VCaP (cell line): ENCODE measurements around the gene CALML3.
A peak's percentile ranks its signal among the peaks of the same experiment; 100 is the strongest.

Experiments
- H3K27ac ChIP-seq: fragments of 450-650 bp; 2 replicates; pipeline ENCODE4 v1.5.1; 2017
- CTCF ChIP-seq: fragments of 450-650 bp; conservative IDR thresholded peaks from 2 replicates; pipeline ENCODE4 v1.5.1; 2017; ENCODE audit warnings: mild to moderate bottlenecking, moderate library complexity

Gene CALML3

DNA sequence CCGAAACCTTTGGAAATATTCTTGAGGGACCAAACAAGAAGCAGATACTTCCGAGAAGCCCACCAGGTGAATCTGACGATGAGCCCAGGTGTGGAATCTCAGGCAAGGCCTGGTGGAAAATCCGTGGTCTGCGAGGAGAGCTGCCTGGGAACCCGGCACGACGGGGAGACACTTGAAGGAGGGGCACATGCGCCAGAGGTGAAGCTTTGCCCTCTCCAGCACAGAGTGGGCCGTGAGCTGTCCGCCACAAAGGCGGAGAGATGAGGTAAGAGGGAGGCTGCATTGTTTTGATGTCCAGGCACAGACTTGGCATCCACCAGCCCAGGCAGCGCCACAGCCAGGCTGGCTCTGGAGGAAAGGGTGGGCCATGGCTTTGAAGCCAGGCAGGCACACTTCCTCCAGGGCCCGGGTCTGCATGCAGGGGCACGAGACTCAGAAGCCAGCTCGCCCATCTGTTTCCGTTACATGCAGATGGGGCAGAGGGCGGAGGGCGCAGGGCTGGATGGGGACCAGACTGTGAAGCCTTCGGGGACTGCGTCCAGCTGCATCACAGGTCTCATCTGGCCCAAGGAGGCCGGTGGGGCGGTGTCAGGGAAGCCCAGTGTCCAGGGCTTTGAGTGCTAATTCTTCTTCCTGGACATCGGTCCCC lies 45.4 kb downstream of the CALML3 start:
- no peak for TF ChIP-seq CTCF

DNA sequence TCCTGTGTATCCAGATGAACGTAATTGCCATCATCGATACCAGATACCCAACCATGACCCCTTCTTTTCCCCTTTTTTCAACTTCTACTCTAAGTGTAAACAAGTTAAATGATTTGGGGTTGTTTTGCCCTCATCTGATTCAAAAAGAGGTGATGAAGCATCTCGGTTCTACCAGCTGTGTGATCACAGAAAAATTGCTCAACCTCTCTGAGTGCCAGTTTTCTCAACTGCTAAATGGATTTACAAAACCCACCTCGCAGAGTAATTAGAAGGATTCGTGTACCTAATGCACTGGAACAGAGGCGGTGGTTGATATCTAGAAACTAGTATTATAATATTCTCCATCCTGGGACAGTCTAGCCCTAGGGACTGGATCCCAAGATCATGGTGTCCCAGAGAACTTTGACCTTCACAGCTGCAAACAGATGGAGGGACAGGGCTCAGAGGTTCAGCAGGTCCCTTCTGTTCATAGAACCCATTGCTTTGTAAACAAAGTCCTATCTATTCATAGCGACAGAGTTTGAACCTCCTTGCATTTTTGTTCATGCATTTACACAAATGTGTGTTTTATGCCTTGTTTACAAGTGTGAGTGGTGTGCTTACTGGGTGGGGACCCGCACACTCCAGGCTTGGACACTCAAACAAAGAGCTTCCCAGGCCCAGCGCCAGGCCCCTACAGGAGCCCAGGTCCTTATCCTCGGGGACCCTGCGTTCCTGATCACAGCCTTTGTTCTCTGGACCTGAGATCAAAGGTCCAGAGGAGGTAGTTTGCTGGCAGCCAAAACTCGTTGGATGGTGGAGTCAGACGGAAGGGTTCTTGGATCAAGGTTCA lies 46.4 kb downstream of the CALML3 start:
- no peak for TF ChIP-seq CTCF
- H3K27ac ChIP-seq, result peak overlapping the region; percentile 98; the same call in 1 of the 2 replicates

More for the DNA sequence above, 45.4 kb downstream of the CALML3 start:
- peak overlapping the region; percentile 98 for H3K27ac ChIP-seq

GRCh38 chr10:5571826-5572225 lies 47.1 kb downstream of the CALML3 start:
- TF ChIP-seq CTCF, result no peak
- H3K27ac ChIP-seq, result peak overlapping the region; percentile 16; the same call in 1 of the 2 replicates

- peak overlapping the region; percentile 75 for H3K27ac ChIP-seq
- TF ChIP-seq CTCF, result no peak
Observed at GRCh38 chr10:5573319-5573950, 48.7 kb downstream of the CALML3 start.

DNA sequence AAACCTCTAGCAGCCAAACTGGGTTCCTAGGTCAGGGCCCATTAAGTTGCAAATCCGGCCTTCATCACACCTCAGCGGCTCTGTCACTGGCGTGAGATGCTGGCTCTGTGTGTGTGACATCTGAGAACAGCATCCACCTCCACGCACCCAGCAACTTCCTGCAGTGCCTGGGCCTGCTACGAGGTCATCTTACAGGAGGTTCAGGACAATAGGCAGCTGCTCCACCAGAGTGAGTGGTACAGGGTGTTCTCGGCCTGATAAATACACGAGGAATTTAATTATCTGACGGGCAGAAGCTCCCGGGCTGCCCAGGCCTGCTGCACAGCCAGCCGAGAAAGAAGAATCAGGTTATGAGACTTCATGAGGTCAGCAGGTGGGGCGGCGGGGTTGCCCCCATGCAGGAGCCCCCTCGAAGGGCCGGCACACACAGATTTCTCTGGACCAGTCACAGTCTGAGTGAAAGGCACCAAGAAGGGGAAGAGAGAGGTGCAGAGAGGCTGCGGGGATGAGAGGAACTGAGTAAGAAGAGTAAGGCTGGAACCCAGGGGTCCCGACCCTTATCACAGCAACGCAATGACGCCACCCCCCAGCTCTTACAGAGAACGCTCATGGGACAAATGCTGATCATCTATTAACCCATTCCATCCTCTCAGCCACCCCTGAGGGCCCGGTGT lies 49.3 kb downstream of the CALML3 start:
- no peak for TF ChIP-seq CTCF

GRCh38 chr10:5574642-5575131 lies 49.9 kb downstream of the CALML3 start:
- H3K27ac ChIP-seq, result peak overlapping the region; percentile 75
- TF ChIP-seq CTCF, result no peak

More for the DNA sequence above, 49.3 kb downstream of the CALML3 start:
- peak overlapping the region; percentile 75 for H3K27ac ChIP-seq

DNA sequence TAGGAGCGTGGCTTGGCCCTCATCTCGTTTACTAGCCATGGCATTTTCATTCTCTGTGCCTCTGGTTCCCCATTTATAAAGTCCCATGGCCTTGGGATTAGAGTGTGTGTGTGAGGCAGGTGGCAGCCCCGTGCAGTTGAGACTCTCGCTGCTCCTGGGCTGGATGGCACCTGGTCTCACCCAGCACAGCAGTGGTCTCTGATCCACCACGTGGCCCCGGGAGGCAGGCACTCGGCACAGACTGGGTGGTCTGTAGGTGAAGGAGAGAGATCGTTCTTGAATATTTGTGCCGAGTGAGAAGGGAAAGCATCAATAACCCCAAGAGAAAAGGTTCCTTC lies 50.4 kb downstream of the CALML3 start:
- H3K27ac ChIP-seq, result peak overlapping the region; percentile 75
- no peak for TF ChIP-seq CTCF
